Fibroblast of lung (primary cell): ENCODE data around the gene C1RL. TPM values are rescaled to one million over a fixed set of nuclear protein-coding genes. Genes with fewer than 3 reads are reported as not detected.

Experiments
- DNase-seq, 2 donors: peaks; one replicate each; pipeline versions ENCODE4 v3.0.0 to v3.0.0-alpha.2; 2010; ENCODE audit warnings: low read depth in 2 of 2
- H2AFZ ChIP-seq: 2 replicates; pipeline ENCODE4 v1.5.1; 2012; ENCODE audit warnings: low read length, control low read depth, inconsistent platforms
- H3K27ac ChIP-seq: 2 replicates; pipeline ENCODE4 v1.5.1; 2011; ENCODE audit warnings: low read length, control low read depth; ENCODE audit not compliant: insufficient read depth
- H3K27me3 ChIP-seq: 2 replicates; pipeline ENCODE4 v1.5.1; 2011; ENCODE audit warnings: mild to moderate bottlenecking, low read length; ENCODE audit not compliant: control insufficient read depth, insufficient read depth
- H3K36me3 ChIP-seq: 2 replicates; pipeline ENCODE4 v1.5.1; 2011; ENCODE audit warnings: low read length; ENCODE audit not compliant: control insufficient read depth, insufficient read depth
- H3K4me1 ChIP-seq: 2 replicates; pipeline ENCODE4 v1.5.1; 2011; ENCODE audit warnings: low read length; ENCODE audit not compliant: control insufficient read depth, insufficient read depth; ENCODE audit errors: extremely low read depth
- H3K4me2 ChIP-seq: 2 replicates; pipeline ENCODE4 v1.5.1; 2011; ENCODE audit warnings: low read length, control low read depth; ENCODE audit not compliant: insufficient read depth; ENCODE audit errors: extremely low read depth
- H3K4me3 ChIP-seq, 4 experiments: fragments of 200-600 bp in 1 of 4; sonication (generic) in 1 of 4; replicated peaks in 1 of 4; 2 replicates each; pipeline ENCODE4 v1.5.1; 2011 to 2016; ENCODE audit warnings: low read length in 4 of 4, low read depth in 3 of 4, mild to moderate bottlenecking in 3 of 4, control low read depth in 2 of 4, inconsistent platforms in 1 of 4, mixed read lengths in 1 of 4; ENCODE audit not compliant: insufficient read depth in 1 of 4; ENCODE audit errors: control extremely low read depth in 1 of 4
- H3K79me2 ChIP-seq: 2 replicates; pipeline ENCODE4 v1.5.1; 2012; ENCODE audit warnings: mild to moderate bottlenecking, low read length, inconsistent platforms; ENCODE audit not compliant: control insufficient read depth, insufficient read depth
- H3K9ac ChIP-seq: 2 replicates; pipeline ENCODE4 v1.5.1; 2011; ENCODE audit warnings: mild to moderate bottlenecking, low read length, control low read depth; ENCODE audit not compliant: insufficient read depth
- H3K9me3 ChIP-seq: 2 replicates; pipeline ENCODE4 v1.5.1; 2012; ENCODE audit warnings: low read depth, low read length; ENCODE audit not compliant: control insufficient read depth, insufficient read depth
- H4K20me1 ChIP-seq: 2 replicates; pipeline ENCODE4 v1.5.1; 2011; ENCODE audit warnings: low read length; ENCODE audit not compliant: control insufficient read depth, insufficient read depth; ENCODE audit errors: extremely low read depth
- CTCF ChIP-seq, 2 donors: IDR thresholded peaks in 1 of 2; conservative IDR thresholded peaks in 1 of 2; 1 replicate in 1 of 2; 2 replicates in 1 of 2; pipeline ENCODE4 v1.5.1; 2011 to 2012; ENCODE audit warnings: low read length in 2 of 2, control low read depth in 1 of 2, inconsistent platforms in 1 of 2, low read depth in 1 of 2, mild to moderate bottlenecking in 1 of 2
- EZH2 ChIP-seq: IDR thresholded peaks from 2 replicates; pipeline ENCODE4 v1.5.1; 2012; ENCODE audit warnings: low read length, control low read depth, mild to moderate bottlenecking; ENCODE audit errors: missing control alignments
- polyA plus RNA-seq, 2 donors: library from polyadenylated mRNA; depleted of rRNA in 1 of 2; stranded (reverse) in 1 of 2; unstranded in 1 of 2; fragments of >200 nt; gene quantifications; 2 replicates each; pipeline ENCODE4 v1.2.1, GENCODE V29; 2011 to 2012; ENCODE audit warnings: missing spikeins in 1 of 2
- total RNA-seq: library from RNA; depleted of rRNA; stranded (reverse); fragments of >200 nt; gene quantifications from 2 replicates; pipeline ENCODE4 v1.2.1, GENCODE V29; 2014

The C1RL gene
- total and polyA plus RNA-seq, 2 donors (not counting 1 experiment from before 2014, with no cell fraction given), result 46.2 to 64.9 TPM

DNA sequence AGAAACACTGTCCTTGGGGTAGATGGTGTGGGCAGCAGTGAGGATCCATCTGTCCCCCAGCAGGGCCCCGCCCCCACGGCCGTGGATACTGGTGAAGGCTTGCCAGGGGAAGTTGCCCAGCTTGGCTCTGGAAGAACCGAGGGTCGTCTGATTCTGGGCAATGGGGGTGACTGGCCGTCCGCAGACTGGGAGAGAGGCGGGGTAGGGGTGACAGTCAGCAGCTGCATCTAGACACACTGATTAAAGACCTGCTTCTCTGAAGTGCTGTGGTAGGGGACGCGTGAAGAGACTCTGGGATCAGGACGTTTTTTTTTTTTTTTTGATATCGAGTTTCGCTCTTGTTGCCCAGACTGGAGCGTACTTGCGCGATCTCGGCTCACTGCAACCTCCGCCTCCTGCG, 12.0 kb downstream of the C1RL start:
- Histone ChIP-seq H3K4me3 (no peak overlapping the region), H3K79me2 (no peaks in the 10 kb centered on the region), H3K9ac (no peak overlapping the region), H3K27ac (no peak overlapping the region), H3K27me3 (no peaks in the 10 kb centered on the region), H3K4me2 (no peak overlapping the region), H2AFZ (no peak overlapping the region), H3K9me3 (no peaks in the 10 kb centered on the region), H3K4me1 (peaks cover 8% of the 10 kb centered on the region), H4K20me1 (no peaks in the 10 kb centered on the region), H3K36me3 (peaks cover 9% of the 10 kb centered on the region)
- TF ChIP-seq CTCF (conservative IDR thresholded peaks at IDR 0.05 in 1 of 2, IDR thresholded peaks at IDR 0.05 in 1 of 2; ENCODE audit: low read depth in 1 of 2, low read length in 2 of 2) (no peak), EZH2 (no peak)
- no peak for DNase-seq

- Histone ChIP-seq H3K9me3 (no peaks in the 10 kb centered on the region), H2AFZ (no peak overlapping the region), H3K79me2 (no peaks in the 10 kb centered on the region), H3K9ac (no peak overlapping the region), H3K36me3 (peaks cover 9% of the 10 kb centered on the region), H3K4me1 (peaks cover 6% of the 10 kb centered on the region), H3K27ac (no peak overlapping the region), H3K4me2 (no peak overlapping the region), H4K20me1 (no peaks in the 10 kb centered on the region), H3K4me3 (no peak overlapping the region), H3K27me3 (no peaks in the 10 kb centered on the region)
- no peak for DNase-seq
- TF ChIP-seq CTCF (conservative IDR thresholded peaks at IDR 0.05 in 1 of 2, IDR thresholded peaks at IDR 0.05 in 1 of 2; ENCODE audit: low read depth in 1 of 2, low read length in 2 of 2), result no peak
- no peak for TF ChIP-seq EZH2
Observed at GRCh38 chr12:7096006-7096932, 12.7 kb downstream of the C1RL start.

DNA sequence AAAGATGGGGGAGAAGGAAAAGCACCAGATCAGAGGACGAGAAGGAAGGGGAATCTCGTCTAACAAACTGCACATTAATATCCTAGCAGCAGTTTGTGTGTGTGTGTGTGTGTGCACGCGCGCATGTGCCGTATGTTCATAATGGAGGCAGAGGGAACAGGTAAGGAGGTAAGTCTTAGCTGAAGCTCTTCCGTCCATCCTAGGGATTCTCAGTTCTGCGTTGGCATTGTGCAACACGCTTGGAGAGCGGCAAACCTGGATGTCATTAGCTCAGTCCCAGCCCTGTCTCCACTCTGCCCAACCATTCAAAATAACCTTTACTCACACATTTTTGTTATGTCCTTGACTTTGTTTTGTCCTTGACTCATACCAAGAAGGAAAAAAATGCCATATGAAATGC, 15.1 kb downstream of the C1RL start:
- Histone ChIP-seq H2AFZ (no peak overlapping the region), H3K27me3 (no peaks in the 10 kb centered on the region), H3K36me3 (peaks cover 12% of the 10 kb centered on the region), H3K4me1 (peaks cover 16% of the 10 kb centered on the region), H4K20me1 (no peaks in the 10 kb centered on the region), H3K79me2 (peaks cover 3% of the 10 kb centered on the region), H3K4me2 (no peak overlapping the region), H3K4me3 (no peak overlapping the region), H3K27ac (no peak overlapping the region), H3K9ac (no peak overlapping the region), H3K9me3 (no peaks in the 10 kb centered on the region)
- TF ChIP-seq CTCF (conservative IDR thresholded peaks at IDR 0.05 in 1 of 2, IDR thresholded peaks at IDR 0.05 in 1 of 2; ENCODE audit: low read depth in 1 of 2, low read length in 2 of 2) (no peak), EZH2 (no peak)
- DNase-seq, result no peak
